ENCODE results near the gene FOSL1. TPM values are rescaled to one million over a fixed set of nuclear protein-coding genes. Genes with fewer than 3 reads are reported as not detected.

Gene FOSL1
- total RNA-seq, 1 donor from 2014 or later, result 37.9 TPM

DNA sequence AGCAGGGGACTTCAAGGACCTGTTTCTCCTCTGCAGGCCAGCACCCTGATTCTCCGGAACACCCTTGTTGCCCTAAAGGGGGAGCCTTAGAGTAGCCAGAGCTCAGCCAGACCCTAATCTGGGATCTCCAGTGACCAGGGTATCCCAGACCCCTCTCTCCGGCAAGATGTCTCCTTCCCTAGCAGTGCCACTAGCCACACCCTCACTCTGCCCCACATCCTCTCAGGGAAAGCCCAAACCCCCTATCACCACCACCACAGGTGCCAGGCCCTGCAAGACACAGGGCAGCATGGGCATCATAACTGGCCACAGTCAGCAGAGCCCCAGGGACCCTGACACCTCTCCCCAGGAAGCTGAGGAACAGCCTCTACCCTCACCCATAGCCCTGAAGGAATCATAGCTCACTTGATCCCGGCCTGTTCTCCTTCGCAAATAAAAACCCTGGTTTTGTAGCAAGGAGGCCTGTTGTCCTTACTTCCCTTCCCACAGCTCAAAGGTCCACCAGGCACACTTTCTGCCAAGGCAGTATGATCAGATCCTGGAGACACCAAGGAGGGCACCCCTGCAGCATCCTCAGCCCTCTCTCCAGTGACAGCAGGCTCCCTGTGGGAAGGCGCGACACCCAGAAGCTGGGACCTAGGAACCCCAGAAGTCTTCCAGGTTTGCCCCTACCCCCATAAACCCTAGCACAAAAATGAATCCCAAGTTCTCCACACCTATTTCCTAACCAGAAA, 46.8 kb downstream of the FOSL1 start:
- H3K4me2 ChIP-seq (ENCODE audit: low read length), result no peak overlapping the region
- Mint-ChIP-seq H3K4me3 (ENCODE audit: unreplicated experiment) (peak overlapping the region; percentile 82), H3K27ac (ENCODE audit: unreplicated experiment) (peak overlapping the region; percentile 73), H3K36me3 (ENCODE audit: low read depth, unreplicated experiment) (peaks cover 43% of the 10 kb centered on the region), H3K27me3 (ENCODE audit: low read depth, unreplicated experiment) (no peaks in the 10 kb centered on the region), H3K4me1 (ENCODE audit: low read depth, unreplicated experiment) (peaks cover 44% of the 10 kb centered on the region), H3K9me3 (ENCODE audit: unreplicated experiment) (no peaks in the 10 kb centered on the region)
- no peak overlapping the region for H3K4me3 ChIP-seq (ENCODE audit: insufficient read depth, low read depth, low read length)
- TF ChIP-seq EZH2 (IDR thresholded peaks at IDR 0.05; ENCODE audit: insufficient read depth, low read length) (no peak), CTCF (IDR thresholded peaks at IDR 0.05; ENCODE audit: insufficient read depth, low read depth, low read length) (no peak)
- H3K4me1 ChIP-seq (ENCODE audit: insufficient read depth, low read length), result peaks cover 15% of the 10 kb centered on the region
- H4K20me1 ChIP-seq (ENCODE audit: insufficient read depth, low read length), result peaks cover 72% of the 10 kb centered on the region
- peaks cover 37% of the 10 kb centered on the region for H3K36me3 ChIP-seq (ENCODE audit: insufficient read depth, low read length)
- no peaks in the 10 kb centered on the region for H3K27me3 ChIP-seq (ENCODE audit: insufficient read depth, low read length)
- H3K79me2 ChIP-seq (ENCODE audit: insufficient read depth, low read length), result peaks cover 52% of the 10 kb centered on the region
- no peak overlapping the region for H2AFZ ChIP-seq (ENCODE audit: low read depth, low read length)
- H3K27ac ChIP-seq (ENCODE audit: low read depth, low read length), result no peak overlapping the region
- H3K9ac ChIP-seq (ENCODE audit: low read length), result no peak overlapping the region
- H3K9me3 ChIP-seq (ENCODE audit: insufficient read depth, low read depth, low read length), result no peaks in the 10 kb centered on the region
- no peak for DNase-seq (ENCODE audit: low read depth)
- FAIRE-seq, result no peak

GRCh38 chr11:65852508-65853245, 47.5 kb downstream of the FOSL1 start:
- peak overlapping the region; percentile 20 for H3K4me3 Mint-ChIP-seq (ENCODE audit: unreplicated experiment)
- no peak for TF ChIP-seq CTCF (IDR thresholded peaks at IDR 0.05; ENCODE audit: insufficient read depth, low read depth, low read length)
- no peak for TF ChIP-seq EZH2 (IDR thresholded peaks at IDR 0.05; ENCODE audit: insufficient read depth, low read length)
- Histone ChIP-seq H2AFZ (ENCODE audit: low read depth, low read length) (no peak overlapping the region), H3K4me3 (ENCODE audit: insufficient read depth, low read depth, low read length) (no peak overlapping the region), H3K4me1 (ENCODE audit: insufficient read depth, low read length) (peaks cover 13% of the 10 kb centered on the region), H3K79me2 (ENCODE audit: insufficient read depth, low read length) (peaks cover 48% of the 10 kb centered on the region), H3K9me3 (ENCODE audit: insufficient read depth, low read depth, low read length) (no peaks in the 10 kb centered on the region), H3K9ac (ENCODE audit: low read length) (no peak overlapping the region), H3K27ac (ENCODE audit: low read depth, low read length) (no peak overlapping the region), H3K4me2 (ENCODE audit: low read length) (no peak overlapping the region), H3K36me3 (ENCODE audit: insufficient read depth, low read length) (peaks cover 37% of the 10 kb centered on the region), H4K20me1 (ENCODE audit: insufficient read depth, low read length) (peaks cover 72% of the 10 kb centered on the region), H3K27me3 (ENCODE audit: insufficient read depth, low read length) (no peaks in the 10 kb centered on the region)
- H3K27me3 Mint-ChIP-seq (ENCODE audit: low read depth, unreplicated experiment), result peaks cover 4% of the 10 kb centered on the region
- DNase-seq (ENCODE audit: low read depth), result no peak
- H3K27ac Mint-ChIP-seq (ENCODE audit: unreplicated experiment), result peak overlapping the region; percentile 88
- H3K9me3 Mint-ChIP-seq (ENCODE audit: unreplicated experiment), result no peaks in the 10 kb centered on the region
- H3K36me3 Mint-ChIP-seq (ENCODE audit: low read depth, unreplicated experiment), result peaks cover 43% of the 10 kb centered on the region
- FAIRE-seq, result no peak
- H3K4me1 Mint-ChIP-seq (ENCODE audit: low read depth, unreplicated experiment), result peaks cover 44% of the 10 kb centered on the region
